Measurements from ENCODE around the gene HSBP1L1.

Gene HSBP1L1

DNA sequence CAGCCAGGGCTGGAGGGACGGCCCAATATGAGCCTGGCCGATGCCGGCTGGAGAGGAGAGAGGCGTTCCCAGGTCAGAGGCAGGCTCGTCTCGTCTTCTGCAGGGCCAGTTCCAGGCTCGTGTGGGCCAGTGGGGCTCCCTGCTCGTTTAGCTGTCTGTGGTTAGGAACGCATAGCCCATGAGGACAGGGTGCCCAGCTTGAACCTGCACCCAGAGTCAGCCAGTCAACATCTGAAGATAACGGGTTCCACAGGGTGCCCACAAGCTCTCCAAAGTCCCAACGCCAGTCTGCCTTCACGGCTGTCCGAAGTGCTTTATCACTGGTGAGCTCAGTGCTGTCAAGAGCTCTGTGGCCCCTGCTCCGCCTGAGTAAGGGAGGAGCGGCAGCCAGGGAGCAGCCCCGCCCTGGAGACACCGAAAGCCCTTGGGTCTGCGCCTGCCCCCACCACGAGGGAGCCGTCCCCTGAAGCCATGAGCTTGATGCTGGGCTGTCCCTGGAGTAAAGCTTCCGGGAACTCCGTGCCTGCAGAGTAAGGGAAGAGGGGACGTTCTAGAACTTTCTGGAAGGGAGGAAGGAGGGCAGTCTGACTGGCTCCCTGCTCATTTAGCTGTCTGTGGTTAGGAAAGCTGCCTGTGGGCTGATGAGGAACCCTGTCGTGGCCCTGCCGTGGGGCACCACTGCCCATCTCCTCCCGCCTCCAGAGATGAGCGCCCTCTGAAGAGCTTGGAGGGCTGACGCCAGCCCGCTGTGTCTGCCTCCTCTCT is 2.7 kb upstream of the HSBP1L1 start:
- DNase-seq, result no peak

DNA sequence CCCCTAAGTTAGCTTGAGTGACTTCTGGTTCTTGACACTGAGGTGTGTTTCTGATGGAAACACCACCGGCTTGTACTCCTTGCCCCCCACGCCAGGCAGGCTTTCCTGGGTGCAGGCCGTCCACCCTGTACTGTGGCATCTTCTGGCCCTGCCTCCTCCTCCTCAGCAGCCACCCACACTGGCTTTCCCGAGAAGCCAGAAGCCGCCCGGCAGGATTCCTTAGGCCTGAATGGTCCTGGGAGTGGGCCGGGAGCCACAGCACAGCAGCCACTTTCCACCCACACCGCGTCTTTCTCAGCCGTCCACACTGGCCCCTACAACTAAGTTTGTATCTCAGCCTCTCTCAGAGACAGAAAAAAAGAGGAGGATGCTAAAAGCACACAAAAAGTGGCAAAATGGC is 2.1 kb upstream of the HSBP1L1 start:
- no peak for DNase-seq

DNA sequence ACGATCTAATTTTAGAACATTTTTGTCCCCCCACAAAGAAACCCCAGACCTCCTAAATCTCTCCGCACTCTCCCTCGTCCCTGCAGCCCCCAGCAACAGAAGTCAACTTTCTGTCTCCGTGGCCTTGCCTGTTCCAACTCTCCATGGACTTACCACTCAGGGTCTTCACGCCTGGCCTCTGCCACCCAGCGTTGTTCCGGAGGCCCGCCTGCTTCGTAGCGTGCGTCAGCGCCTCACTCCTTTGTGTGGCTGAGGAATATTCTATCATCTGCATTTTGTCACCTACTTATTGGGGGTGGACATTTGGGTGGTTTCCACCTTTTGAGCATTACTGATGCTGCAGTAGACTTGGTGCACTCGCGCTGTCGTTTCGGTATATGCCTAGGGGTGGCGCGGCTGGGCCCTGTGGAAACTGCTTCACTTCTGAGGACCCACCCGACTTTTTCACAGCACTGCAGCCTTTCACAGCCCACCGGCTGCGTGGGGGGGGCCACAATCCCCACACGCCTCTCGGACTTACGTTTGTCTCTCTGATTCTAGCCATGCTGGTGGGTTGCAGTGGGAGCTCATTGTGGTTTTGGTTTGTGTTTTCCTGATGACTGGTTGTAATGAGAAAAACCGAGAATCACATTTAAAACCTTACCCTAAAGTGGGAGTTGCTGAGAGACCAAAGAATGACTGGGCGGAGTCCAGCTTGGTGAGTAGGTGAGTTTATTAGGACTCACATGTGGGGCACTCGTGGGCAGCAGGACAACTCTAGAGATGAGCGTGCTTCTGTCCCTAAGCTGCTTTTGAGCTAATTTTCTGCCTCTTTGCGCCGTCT is 1.4 kb upstream of the HSBP1L1 start:
- DNase-seq, result peak; percentile 71

DNA sequence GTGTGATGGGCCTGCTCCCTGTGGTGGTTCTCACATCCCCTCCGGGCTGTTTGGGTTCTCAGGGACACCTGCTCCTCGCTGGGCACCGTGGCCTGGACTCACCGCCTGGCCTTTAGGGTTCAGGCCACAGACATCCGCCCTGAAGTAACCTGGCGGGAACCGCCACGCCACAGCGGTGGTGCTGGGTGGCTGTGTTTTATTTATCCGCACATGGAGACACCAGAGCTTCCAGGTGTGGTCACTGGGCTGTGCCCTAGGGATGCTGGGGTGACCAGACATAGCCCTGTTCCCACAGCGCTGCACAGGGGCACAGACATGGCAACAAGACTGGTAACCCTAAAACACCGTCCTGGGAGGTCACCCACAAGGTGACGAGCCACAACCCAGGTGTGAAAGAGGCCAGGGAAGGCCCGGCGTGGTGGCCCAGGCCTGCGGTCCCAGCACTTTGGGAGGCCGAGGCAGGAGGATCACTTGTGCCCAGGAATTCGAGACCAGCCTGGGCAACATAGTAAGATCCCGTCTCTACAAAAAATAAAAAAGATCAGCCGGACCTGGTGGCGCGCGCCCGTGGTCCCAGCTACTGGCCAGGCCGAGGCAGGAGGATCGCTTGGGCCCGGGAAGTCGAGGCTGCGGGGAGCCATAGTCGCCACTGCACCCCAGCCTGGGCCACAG is 649 bp upstream of the HSBP1L1 start:
- DNase-seq, result no peak

DNA sequence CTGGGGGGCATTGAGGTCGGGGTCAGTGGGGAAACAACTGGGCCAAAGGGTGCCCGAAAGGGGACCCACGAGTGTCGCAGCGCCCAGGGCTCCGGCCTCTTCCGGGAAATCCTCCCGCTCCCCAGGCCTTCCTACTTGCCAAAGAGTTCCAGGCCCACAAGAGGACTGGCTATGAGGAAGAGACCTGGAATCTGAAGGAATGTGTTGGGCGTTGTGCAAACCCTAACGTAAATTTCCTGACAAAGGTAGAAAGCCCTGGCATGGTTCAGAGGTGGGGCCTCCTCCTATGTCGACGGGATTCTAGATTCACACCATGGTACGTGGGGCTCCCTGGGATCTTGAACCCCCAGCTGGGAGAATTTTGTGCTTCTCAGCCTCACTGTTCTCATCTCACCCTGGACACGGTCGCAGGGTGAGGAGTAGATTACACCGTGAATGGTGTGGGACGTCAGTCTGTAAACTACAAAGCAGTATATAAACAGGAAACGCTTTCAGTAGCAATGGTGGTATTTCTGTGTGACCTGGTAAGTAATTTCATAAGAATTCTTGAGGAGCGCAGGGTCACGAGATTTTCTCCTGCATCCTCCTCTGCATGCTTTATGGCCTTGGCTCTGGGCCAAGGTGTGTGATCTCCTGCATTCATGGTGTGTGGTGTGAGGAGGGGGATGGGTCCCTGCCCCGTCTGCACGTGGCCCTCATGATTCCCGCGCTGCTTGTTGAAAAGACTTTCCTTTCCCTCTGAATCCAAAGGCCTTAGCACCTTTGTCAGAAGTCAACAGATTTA is 868 bp downstream of the HSBP1L1 start:
- DNase-seq, result peak; percentile 55

DNA sequence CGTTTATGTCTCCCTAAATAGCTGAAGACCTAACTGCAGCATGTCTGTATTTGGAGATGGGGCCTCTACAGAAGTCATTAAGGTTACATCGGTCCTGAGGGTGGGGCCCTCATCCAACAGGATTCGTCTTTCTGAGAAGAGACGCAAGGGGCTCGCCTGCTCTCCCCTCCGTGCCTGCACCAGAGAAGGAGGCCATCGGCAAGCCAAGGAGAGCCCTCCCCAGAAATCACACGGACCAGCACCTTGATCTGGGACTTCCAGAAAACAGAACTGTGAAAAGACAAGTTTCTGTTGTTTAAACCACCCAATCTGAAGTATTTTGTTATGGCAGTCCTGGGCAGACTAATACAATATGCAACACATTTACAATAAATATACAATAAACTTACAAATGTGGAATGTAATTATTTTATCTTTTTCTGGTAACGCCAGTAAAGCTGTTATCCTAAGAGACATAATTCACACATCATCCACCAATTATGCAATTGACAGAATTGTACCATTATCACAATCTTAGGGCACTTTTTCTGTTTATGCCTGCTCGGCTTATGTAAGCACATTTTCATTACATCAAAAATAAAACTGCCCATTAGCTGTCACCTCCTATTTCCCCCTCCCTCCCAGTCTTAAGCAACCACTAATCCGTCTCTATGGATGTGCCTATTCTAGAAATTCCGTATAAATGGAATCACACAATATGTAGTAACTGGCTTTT is 6.1 kb downstream of the HSBP1L1 start:
- DNase-seq, result no peak

DNA sequence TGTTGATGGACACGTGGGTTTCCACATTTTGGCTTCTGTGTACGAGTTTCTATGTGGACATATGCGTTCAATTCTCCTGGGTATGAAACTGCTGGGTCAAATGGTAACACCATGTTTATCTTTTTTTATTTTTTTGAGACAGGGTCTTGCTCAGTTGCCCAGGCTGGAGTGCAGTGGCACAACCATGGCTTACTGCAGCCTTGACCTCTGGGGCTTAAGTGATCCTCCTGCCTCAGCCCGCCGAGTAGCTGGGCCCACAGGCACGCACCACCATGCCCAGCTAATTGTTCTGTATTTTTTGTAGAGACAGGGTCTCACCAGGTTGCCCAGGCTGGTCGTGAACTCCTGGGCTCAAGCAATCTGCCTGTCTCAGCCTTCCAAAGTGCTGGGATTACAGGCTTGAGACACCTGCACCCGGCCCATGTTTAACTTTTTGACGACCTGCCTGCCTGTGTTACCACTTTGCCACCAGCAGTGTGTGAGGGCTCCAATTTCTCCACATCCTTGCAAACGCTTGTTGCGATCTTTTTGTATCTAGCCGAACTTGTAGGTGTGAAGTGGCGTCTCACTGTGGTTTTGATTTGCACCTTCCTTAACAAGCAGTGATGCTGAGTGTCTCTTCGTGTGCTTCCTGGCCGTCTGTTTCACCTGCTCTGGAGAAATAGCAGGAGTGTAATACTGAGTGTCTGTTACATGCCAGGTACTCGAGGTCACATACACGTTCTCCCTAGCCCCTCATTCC is 6.9 kb downstream of the HSBP1L1 start:
- no peak for DNase-seq

DNA sequence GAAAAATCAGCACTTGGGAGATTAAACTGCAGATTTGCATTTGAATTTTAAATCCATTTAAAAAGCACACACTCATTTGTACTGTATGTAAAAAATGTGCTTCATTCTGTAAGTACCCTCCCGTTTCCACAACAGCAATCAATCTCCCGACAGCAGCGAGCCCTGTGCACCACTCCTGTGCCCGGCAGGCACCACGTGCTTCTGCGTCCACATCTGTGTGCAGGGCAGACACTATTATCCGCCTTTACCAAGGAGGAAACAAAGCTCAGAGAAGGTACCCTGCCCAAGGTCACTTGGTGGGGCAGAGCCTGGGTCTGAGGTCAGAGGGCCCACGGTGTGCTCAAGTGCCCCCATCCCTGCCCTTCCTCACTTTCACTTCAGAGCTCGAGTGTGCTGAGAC is 7.5 kb downstream of the HSBP1L1 start:
- no peak for DNase-seq

DNA sequence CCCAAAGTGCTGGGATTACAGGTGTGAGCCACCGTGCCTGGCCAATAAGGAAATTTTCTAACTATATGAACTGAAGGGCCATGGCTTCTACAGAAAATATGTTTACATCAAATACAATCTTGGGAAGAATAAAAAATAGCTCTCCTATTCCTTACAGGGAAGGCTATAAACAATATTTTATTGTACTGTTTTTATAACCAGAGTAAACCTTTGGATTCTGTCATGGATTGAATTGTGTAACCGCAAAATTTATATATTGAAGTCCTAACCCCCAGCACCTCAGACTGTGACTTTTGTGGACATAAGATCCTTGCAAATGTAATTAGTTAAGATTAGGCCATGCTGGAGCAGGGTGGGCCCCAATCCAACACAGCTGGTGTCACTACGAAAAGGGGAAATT is 8.3 kb downstream of the HSBP1L1 start:
- no peak for DNase-seq

DNA sequence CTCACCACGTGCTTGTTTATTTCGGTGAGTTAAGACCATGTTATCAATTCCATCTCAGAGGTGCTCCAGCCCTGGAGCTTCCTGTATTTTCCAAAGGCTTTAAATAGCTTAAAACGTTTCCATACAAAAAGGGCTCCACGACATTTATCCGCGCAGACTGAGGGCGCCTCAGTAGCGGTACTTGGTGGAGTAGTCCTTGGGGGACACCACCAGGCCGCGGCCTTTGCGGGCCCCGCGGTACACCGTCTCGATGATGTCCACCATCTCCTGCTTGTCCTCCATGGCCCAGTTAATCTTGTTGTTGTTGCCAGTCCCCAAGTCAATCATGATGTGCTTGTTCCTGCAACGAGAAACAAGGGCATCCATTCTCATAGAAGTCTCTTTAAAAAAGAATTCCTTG is 9.1 kb downstream of the HSBP1L1 start:
- no peak for DNase-seq

DNA sequence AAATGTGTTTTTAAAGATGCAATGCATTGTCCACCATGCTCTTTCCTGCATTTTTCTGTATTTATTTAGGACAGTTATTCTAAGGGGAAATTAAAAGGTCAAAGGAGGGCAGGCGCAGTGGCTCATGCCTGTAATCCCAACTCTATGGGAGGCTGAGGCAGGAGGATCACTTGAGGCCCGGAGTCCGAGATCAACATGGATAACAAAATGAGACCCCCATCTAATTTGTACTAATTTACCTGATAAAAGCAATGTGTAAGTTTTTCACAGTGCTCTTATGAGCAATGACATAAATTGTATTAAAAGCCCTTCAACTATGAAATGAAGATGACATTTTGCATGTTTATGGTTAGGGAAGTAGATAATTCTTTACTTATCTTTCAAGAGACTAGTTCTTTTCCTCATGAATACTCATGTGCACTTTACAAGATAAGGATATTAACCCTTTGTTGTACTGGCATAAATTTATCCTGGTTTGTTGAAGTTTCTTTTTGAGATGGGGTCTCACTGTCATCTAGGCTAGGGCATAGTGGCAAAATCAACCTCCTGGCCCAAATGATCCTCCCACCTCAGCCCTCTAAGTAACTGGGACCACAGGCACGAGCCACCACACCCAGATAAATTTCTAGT is 9.7 kb downstream of the HSBP1L1 start:
- no peak for DNase-seq

DNA sequence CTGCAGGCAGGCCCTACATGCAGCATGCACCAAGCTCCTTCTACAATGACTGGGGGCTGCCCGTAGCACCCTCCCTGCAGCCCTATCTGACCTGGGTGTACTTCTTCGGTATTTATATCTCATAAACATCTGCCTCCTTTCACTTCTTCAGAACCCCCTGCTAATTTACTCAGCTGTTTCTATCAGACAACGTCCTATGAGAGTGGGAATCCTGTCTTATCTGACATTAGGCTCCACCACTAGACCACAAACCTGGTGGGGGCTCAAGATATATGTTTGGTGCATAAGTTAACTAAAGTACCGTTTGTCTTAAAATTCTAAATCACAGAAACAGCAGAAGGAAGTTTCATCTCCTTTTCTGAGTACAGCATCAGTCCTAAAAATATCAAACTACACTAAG is 10.6 kb downstream of the HSBP1L1 start:
- DNase-seq, result no peak

DNA sequence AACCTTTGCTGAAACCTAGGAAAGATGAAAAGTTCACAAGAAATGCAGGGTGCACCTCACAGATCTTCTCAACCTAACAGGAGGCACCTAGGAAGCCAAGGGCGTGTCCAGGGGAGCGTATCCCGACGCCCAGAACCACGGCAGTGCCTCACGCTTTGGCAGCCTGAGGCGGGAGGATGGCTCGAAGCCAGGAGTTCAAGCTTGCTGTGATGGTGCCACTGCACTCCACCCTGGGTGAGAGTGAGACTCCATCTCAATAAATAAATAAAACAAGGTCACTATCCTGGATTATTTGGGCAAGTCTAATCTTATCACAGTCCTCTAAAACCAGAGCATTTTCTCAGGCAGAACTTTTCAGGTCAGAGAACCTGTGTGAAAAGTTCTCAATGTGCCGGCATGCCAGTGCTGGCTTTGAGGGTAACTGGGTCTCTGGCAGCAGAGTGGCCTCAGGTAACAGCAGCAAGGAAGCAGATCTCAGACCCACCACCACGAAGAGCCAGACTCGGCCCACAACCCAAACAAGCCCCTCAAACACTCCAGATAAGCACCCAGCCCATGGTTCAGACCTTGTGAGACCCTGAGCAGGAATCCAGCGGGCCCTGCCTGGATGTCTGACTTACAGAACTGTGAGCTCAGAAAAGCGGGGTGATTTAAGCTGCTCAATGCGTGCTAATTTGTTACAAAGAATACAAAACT is 11.7 kb downstream of the HSBP1L1 start:
- DNase-seq, result no peak

DNA sequence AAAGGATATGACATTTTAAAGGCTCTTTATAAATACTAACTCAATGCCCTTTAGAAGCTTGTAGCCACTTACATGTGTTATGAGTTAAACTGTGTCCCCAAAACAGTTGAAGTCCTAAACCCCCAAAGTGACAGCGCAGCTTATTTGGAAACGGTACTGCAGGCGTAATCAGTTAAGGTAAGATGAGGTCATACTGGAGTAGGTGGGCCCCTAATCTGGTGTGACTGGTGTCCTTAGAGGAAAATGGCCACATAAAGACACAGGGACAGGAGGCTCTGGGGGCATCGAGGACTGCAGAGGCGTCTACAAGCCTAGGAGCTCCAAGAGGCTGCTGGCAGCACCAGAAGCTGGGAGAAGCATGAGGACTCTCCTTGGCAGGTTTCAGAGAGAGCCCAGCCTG is 15.4 kb downstream of the HSBP1L1 start:
- no peak for DNase-seq

DNA sequence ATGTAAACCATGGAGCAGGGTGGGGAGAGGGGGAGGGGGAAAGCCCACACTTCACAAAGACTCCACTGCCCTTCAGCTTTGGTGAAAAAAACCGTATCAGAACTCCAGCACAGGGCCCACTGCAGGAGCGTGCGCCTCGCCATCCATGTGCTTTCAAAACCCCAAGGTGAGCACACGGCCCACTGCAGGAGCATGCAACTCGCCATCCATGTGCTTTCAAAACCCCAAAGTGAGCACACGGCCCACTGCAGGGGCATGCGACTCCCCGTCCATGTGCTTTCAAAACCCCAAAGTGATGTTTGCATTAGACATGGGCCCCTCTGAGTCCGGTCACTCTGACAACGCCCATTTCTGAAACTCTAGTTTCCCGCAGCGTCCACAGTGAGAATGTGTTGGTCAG is 16.1 kb downstream of the HSBP1L1 start:
- no peak for DNase-seq

DNA sequence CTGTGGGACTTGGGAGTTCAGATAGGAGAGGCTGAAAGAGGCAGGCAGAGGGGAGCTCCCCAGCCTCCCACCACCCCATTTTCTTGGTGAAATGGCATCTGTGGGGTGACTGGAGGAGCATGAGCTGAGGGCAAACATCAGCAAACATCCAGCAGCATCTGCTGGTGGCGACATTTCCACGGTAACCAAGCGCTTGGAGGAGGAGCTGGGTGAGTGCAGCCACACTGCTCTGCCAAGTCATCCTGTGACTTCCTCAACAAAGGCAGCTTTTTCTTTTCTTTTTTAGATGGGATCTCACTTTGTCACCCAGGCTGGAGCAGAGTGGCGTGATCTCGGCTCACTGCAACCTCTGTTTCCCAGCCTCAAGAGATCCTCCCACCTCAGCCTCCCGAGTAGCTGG is 18.3 kb downstream of the HSBP1L1 start:
- DNase-seq, result peak; percentile 60

DNA sequence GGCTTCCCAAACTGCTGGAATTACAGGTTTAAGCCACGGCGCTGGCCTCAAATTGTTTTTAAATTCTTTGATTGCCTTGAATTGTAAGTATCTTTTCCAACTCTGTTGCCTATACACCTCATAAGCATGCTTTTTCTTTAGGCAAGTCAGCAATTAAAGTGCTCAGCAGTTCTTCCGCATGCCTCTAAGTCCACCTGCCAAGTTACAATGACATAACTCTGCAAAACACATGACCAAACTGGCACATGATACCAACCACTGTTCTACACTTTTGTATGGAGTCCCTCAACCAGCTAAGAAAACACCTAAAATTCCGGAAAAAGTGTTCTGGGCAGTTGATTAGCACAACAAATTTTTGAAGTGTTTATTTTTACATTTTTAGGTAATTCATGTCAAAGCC is 18.8 kb downstream of the HSBP1L1 start:
- no peak for DNase-seq

DNA sequence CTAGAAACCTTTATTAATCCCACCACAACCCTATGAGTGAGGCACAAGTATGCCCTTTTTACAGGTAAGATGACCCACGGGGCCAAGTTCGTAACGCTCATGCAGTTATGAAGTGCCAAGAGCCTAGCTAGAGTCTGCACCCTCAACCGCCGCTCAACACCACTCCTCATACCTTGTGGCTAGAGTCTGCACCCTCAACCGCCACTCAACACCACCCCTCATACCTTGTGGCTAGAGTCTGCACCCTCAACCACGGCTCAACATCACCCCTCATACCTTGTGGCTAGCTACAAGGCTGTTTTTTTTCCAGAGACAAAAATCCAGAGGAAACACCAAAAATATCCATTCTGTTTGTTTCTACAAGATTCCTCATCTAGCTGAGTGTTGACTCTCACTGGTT is 19.4 kb downstream of the HSBP1L1 start:
- DNase-seq, result no peak

DNA sequence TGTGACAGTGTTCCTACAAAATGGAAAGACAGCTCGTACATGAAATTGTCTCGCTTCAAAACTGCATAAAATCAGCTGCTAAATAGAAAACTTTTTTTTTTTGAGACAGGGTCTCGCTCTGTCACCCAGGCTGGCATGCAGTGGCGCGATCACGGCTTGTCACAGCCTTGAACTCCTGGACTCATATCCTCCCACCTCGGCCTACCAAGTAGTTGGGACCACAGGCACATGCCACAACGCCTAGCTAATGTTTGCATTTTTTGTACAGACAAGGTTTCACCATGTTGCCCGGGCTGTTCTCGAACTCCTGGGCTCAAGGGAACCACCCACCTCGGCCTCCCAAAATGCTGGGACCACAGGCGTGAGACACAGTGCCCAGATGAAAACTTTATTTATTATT is 20.7 kb downstream of the HSBP1L1 start:
- no peak for DNase-seq

DNA sequence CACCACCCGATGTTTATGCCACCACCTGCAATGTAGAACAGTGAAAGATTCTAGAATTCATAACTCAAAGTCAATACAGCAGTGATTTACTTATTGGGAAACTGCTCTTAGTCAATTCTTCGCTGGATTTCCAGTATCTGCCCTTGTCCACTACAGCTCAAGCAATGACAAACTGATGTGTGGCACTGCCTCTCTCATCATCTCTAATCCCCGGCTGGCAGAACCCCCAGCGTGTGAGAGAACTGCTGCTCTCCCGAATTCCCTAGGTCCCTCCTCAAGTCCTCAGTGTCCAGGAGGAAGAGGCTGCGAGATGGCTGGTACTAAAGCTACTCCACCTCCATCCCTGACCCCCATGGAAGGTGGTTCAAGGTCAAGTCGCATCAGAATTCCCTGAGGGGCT is 22.3 kb downstream of the HSBP1L1 start:
- no peak for DNase-seq

DNA sequence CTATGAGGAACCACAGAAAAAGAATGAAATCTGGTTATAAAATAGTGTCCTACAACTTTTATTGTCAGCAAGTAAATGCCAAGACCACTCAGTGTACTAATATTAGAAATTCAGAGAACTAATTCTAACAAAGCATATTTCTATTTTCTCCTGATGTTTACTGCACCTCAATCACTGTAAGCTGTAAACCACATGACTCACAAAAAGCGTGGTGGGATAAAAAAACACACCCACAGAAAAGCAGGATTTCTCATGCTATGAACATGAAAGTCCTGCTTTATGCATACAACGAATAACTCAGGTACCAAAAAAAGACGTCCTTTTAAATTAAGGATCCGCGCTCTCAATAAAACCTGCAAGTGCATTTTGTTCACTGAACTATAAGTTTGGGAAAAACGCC is 23.1 kb downstream of the HSBP1L1 start:
- DNase-seq, result no peak
